HG03521 (cell line): ENCODE results near the gene TMEM179.

ENCODE experiments used
- ATAC-seq: cut with Tn5 transposase; IDR thresholded peaks from one replicate; pipeline ENCODE4 v1.9.1; 2021; ENCODE audit warnings: mild to moderate bottlenecking, moderate library complexity; ENCODE audit not compliant: unreplicated experiment

Gene TMEM179

GRCh38 chr14:104573930-104574329 lies 30.6 kb downstream of the TMEM179 start:
- no peak for ATAC-seq

- no peak for ATAC-seq
Measured at GRCh38 chr14:104572668-104573067, 31.9 kb downstream of the TMEM179 start.

GRCh38 chr14:104572024-104572626 lies 32.4 kb downstream of the TMEM179 start:
- ATAC-seq = no peak

GRCh38 chr14:104571246-104571645 lies 33.3 kb downstream of the TMEM179 start:
- no peak for ATAC-seq

- no peak for ATAC-seq
Measured at GRCh38 chr14:104569435-104569834, 35.1 kb downstream of the TMEM179 start.

- ATAC-seq = no peak
Measured at GRCh38 chr14:104568620-104569019, 36.0 kb downstream of the TMEM179 start.

- no peak for ATAC-seq
Measured at GRCh38 chr14:104567957-104568225, 36.7 kb downstream of the TMEM179 start.

GRCh38 chr14:104567141-104567956 lies 37.2 kb downstream of the TMEM179 start:
- no peak for ATAC-seq

GRCh38 chr14:104564744-104565679 lies 39.6 kb downstream of the TMEM179 start:
- ATAC-seq = no peak

- ATAC-seq = no peak
Measured at GRCh38 chr14:104563742-104564615, 40.6 kb downstream of the TMEM179 start.

- no peak for ATAC-seq
Measured at GRCh38 chr14:104563191-104563741, 41.3 kb downstream of the TMEM179 start.

GRCh38 chr14:104562606-104563005 lies 42.0 kb downstream of the TMEM179 start:
- ATAC-seq = no peak

- ATAC-seq = no peak
Measured at GRCh38 chr14:104561632-104562495, 42.7 kb downstream of the TMEM179 start.

- no peak for ATAC-seq
Measured at GRCh38 chr14:104561124-104561557, 43.4 kb downstream of the TMEM179 start.

- ATAC-seq = no peak
Measured at GRCh38 chr14:104560586-104560945, 44.0 kb downstream of the TMEM179 start.

GRCh38 chr14:104559804-104560585 lies 44.6 kb downstream of the TMEM179 start:
- no peak for ATAC-seq

- ATAC-seq = no peak
Measured at GRCh38 chr14:104559028-104559803, 45.4 kb downstream of the TMEM179 start.
